ENCODE data around the gene RAMACL.

RAMACL gene

DNA sequence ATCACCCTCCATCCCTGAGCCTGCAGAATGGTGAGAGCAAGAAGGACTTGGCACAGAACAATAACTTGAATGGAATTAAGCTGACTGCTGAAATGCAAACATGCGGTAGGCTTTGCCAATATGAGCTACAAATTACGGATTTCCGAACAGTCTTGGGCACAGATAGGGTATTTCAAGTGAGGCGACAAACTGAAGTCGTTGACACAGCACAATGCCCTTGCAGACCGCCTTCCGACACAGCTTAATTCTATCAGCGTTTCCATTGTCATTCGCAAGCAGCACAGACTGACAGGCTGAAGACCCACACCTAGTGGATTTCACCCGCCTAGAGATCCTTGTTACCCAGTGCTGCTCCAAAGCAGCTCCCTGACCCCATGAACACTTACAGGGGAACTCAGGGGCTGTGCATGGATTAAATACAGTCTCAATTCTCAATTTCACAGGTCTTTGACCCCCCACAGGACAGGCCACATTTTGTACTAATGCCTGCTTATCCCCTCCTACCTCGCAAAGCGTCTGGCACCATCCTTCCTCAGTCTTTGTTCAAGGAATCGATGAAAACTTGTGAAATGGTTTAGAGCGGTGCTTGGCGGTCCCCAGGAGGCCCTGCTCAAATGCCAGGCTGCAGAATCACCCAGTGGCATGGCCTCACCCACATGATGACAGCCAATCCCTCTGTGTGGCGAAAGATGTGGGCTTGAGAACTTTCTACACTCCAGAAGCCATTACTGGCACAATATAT lies 34.6 kb downstream of the RAMACL start:
- TF ChIP-seq, protein P1, sequence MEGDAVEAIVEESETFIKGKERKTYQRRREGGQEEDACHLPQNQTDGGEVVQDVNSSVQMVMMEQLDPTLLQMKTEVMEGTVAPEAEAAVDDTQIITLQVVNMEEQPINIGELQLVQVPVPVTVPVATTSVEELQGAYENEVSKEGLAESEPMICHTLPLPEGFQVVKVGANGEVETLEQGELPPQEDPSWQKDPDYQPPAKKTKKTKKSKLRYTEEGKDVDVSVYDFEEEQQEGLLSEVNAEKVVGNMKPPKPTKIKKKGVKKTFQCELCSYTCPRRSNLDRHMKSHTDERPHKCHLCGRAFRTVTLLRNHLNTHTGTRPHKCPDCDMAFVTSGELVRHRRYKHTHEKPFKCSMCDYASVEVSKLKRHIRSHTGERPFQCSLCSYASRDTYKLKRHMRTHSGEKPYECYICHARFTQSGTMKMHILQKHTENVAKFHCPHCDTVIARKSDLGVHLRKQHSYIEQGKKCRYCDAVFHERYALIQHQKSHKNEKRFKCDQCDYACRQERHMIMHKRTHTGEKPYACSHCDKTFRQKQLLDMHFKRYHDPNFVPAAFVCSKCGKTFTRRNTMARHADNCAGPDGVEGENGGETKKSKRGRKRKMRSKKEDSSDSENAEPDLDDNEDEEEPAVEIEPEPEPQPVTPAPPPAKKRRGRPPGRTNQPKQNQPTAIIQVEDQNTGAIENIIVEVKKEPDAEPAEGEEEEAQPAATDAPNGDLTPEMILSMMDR (IDR thresholded peaks at IDR 0.05; ENCODE audit: low read length, missing control alignments), result no peak
- DNase-seq (ENCODE audit: low read depth), result no peak
- no peak overlapping the region for H3K4me3 ChIP-seq (replicated peaks; ENCODE audit: low read depth, low read length)

GRCh38 chr6:166546653-166547052 lies 39.8 kb downstream of the RAMACL start:
- H3K4me3 ChIP-seq (replicated peaks; ENCODE audit: low read depth, low read length), result no peak overlapping the region
- TF ChIP-seq, protein P1 (IDR thresholded peaks at IDR 0.05; ENCODE audit: low read length, missing control alignments), result no peak
- no peak for DNase-seq (ENCODE audit: low read depth)

DNA sequence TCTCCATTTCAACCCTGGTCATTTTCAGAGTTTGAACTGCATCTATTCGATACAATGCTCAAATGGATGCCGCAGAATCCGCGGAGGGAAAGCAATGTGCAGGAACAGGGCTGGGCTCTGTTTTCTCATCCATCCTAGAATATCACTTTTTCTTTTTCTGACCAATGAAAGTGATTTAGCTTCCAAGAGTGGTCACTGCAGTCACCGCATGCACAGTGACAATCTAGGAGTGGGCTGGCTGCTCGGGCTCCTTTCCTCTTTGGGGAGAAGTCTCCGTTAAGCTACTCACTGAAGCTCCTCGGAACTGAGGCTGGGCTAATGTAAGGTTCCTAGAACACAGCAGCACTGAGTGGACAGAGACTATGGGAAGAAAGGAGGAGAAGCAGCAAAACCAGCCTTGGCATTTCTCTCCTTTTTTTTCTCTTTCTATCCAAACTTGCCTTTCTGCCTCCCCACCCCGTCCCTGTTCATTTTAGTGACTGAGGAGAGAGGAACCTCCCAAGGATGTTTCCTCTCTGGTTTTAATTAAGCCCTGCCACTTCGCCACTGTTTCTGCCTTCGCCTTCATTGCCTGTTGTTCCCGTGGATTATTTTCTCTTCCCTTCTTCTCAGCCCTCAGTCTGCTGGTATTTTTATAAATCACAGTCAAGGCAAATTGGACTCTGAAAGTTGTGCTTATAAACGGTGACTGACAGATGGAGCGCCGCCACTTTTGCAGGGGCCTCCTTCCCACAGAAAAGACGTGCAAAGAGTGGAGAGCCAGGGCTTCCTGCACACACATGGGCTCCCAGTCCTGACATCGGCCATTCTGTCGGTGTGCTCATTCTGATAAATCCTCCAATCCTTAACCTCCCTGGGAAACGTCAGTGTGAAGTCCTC lies 41.1 kb downstream of the RAMACL start:
- TF ChIP-seq, protein P1 (IDR thresholded peaks at IDR 0.05; ENCODE audit: low read length, missing control alignments), result no peak
- DNase-seq (ENCODE audit: low read depth), result no peak
- H3K4me3 ChIP-seq (replicated peaks; ENCODE audit: low read depth, low read length), result no peak overlapping the region

- DNase-seq (ENCODE audit: low read depth), result no peak
- H3K4me3 ChIP-seq (replicated peaks; ENCODE audit: low read depth, low read length), result no peak overlapping the region
- TF ChIP-seq, protein P1 (IDR thresholded peaks at IDR 0.05; ENCODE audit: low read length, missing control alignments), result no peak
Measured at GRCh38 chr6:166544296-166544605, 42.2 kb downstream of the RAMACL start.

DNA sequence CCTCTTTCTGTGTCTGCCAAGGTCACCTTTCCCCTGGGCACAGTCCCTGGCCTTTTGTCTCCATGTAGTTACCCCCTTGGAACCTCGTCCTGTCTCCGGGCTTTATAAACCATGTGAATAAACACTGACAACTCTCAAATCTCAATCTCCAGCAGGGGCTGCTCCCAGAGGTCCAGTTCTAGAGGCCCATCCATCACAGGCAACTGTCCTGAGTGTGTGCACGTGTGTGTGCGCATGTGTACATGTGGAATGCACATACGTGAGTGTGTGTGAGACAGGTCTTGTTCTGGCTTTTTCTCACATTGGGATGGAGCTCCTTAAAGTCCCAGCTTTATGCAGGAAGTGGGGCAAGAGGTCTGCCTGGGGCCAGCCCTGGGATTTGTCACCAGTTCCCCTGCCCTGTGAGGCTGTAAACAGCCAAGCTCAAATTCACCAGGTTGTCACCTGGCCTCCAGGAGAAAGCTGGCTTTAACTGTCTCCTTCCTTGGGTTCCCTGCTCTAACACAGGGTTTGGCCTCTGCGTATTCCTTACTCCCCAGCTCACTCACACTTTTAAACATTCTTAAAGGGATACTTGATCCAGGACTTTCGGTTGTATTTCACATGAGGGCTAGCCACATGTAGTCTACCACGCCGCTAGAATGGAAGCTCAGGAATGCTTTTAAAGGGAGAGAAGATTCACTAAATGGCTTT lies 42.7 kb downstream of the RAMACL start:
- TF ChIP-seq, protein P1 (IDR thresholded peaks at IDR 0.05; ENCODE audit: low read length, missing control alignments), result no peak
- H3K4me3 ChIP-seq (replicated peaks; ENCODE audit: low read depth, low read length), result no peak overlapping the region
- no peak for DNase-seq (ENCODE audit: low read depth)

- no peak for DNase-seq (ENCODE audit: low read depth)
- TF ChIP-seq, protein P1 (IDR thresholded peaks at IDR 0.05; ENCODE audit: low read length, missing control alignments), result no peak
- no peak overlapping the region for H3K4me3 ChIP-seq (replicated peaks; ENCODE audit: low read depth, low read length)
Measured at GRCh38 chr6:166542580-166542912, 43.9 kb downstream of the RAMACL start.

Measured in fibroblast of pulmonary artery (primary cell).